Measurements from ENCODE around the gene TRUB1.
"Not testable (repeated sequence)": the region's sequence is repeated elsewhere in the genome, so short reads cannot be mapped to it uniquely, and the experiment has no call there.

The TRUB1 gene

DNA sequence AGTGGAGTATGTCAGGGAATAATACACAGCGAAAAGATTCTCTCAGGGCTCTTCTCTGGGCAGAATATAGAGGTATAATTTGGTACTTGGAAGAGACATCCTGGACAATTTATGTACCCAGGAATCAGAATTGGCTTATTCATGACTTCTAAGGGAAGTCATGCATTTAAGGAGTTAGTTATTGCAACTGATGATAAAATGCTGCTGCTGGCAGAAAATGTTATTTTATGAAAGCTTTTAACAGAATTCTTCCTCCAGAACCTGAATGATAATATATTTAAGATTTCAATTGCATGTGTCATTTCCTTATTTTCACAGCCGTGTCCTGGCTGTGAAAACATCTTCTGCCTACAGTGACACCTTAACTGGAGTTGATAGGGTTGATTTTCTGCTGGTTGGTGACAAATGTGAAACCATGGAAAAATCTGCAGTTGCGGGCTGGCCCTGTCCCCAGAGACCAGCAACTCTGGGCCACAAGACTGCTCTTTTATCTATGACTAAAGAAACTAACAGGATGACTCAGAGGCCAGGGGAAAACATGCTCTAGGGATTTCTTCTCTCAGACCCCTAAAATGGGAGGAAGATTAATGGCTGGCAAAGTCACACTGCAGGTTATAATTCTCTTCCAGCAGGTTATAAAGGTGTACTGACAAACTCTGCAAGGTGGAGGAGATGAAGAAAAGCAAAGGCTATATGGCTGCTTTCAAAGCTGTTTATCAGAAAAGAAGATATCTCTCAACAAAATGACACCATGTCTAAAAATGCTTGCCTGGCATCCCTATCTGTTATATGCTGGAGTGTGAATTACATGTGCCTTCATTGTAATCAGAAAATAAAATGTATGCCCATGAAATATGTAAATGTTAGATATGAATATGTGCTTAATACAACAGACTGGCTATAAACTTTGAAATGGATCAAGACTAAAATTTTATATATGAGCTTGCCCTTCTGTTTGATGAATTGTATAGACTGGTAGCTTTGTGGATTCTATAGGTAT lies 12.1 kb upstream of the TRUB1 start:
- DNase-seq: no peak

DNA sequence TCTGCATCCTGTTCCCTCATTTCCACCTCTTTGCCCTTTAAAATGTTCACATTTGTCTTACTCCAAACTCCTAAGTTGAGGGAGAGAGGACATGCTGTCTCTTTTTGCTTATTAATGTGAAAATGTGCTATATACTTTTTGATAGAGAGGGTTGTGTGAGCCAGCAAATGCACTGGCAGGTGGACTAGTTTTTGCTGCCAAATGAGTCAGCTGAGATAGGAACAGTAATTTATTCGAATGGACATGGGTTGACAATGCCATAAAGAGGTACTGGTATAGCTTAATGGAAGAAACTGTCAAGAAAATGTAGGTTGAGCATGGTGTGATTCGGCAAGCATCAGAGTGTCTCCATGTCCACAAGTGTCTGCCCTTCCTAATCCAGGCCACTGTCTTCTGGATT lies 9.2 kb upstream of the TRUB1 start:
- DNase-seq: no peak

DNA sequence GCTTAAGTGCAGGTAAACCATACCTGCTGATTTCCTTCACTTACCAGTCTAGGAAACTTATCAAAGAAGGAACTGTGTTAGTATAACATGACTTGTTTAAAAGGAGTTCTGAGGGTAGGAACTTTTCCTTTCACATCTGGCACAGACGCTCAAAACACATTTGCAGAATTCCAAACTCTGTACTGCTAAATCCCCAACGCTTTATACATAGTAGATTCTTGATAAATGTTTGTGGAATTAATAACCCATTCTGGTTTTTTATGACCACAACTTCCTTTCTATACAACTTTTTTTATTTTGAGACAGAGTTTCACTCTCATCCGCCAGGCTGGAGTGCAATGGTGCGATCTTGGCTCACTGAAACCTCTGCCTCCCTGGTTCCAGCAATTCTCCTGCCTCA lies 7.7 kb upstream of the TRUB1 start:
- no peak for DNase-seq

DNA sequence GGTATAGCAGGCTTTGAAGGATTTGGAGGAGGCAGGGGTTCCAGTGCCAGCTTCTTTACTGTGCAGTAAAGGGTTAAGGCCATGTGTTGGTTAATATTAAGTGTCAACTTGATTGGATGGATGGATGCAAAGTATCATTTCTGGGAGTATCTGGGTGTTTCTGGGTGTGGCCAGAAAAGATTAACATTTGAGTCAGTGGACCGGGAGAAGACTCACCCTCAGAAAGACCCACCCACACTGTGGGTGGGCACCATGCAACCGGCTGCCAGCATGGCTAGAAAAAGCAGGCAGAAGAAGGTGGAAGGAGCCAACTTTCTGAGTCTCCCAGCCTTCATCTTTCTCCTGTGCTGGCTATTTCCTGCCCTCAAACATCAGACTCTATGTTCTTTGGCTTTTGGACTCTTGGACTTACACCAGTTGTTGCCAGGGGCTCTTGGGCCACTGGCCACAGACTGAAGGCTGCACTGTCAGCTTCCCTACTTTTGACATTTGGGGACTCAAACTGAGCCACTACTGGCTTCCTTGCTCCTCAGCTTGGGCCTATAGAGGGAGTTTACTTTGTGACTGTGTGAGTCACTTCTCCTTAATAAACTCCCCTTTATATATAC lies 6.8 kb upstream of the TRUB1 start:
- DNase-seq: no peak

DNA sequence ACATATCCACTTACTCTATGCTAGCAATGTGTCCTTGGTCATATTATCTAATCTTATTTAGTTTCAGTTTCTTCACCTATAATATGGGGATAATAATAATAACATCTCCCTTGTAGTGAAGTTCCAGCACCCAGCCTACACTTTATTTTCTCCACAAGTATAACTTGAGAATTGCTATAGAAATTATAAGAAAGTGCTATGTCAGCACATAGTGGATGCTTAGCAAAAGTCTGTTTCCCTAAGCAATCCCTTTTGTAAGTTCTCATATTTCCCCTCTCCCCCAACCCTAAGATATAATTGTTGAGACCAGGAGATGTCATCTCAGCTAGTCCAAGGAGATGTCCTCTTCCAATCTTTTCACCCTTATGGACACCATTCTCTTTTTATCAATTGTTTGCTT lies 5.8 kb upstream of the TRUB1 start:
- DNase-seq: no peak

DNA sequence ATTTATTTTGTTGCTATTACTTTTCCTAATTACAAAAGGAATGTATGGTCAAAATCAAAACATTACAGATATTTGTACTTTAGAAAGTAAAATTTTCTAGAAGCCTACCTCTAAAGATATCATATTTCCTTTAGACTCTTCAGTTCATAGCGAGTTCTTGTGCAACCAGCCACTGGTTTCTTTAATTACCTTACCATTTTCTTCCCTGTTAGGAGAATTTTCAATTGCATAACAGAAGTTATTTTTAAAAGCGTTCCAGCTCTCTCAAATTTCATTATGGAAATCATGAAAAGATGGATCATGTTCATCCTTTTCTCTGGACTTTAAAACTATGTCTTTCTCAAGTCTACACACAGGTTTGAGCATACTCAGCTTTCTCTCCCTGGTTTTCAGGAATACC lies 5.0 kb upstream of the TRUB1 start:
- no peak for DNase-seq

DNA sequence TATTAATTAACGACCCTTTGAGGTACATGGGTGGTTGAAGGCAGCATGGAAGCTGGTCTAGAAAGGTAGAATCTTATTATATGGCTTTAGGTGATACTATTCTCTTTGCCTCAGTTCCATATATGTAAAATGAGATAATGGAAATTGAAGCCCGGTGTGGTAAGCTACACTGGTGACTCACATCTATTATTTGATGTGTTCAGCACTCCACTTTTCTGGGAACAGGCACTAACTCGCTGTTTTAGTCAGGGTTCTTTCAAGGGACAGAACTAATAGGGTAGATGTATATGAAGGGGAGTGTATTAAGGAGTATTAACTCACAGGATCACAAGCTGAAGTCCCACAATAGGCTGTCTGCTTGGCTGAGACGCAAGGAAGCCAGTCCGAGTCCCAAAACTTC lies 4.4 kb upstream of the TRUB1 start:
- DNase-seq: no peak

DNA sequence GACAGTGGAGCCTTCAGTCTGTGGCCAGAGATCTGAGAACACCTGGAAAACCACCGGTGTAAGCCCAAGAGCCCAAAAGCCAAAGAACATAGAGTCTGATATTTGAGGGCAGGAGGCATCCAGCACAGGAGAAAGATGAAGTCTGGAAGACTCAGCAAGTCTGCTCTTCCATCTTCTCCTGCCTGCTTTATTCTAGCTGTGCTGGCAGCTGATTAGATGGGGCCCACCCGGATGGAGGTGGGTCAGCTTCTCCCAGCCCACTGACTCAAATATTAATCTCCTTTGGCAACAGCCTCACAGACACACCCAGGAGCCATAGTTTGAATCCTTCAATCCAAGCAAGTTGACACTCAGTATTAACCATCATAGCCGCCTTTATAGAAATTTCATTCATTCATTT lies 4.0 kb upstream of the TRUB1 start:
- DNase-seq: not testable (repeated sequence)

DNA sequence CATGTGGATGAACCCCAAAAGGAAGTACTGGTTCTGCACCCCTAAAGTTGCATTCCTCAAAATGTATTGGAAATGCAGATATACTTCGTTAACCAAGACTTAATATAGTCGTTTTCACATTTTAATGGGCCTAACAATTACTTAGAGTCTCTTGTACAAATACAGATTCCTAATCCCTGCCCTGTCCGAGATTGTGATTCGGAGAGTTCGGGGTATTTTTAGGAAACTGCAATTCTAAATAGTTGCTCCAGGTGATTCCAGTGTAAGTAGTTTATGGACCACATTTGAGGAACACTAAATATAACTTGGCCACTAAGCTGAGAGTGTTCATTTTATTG lies 830 bp downstream of the TRUB1 start:
- DNase-seq: no peak

DNA sequence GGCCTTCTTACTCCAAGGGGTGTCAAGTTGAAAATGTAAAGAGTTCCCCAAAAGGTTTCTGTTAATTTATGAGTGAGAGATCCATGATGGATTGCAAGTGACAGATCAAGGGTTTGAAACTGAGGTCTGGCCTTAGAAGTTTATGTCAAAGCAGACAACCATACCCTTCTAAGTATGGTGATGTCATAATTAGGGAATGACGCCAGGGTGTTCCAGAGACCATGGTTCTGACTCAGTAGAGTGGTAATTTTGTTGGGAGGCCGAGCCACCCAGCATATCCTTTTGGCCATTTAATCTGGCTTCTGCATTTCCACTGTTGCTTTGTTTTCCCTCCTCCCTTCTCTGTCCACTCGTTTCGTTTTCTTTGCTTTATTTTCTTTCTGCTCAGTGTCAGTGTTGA lies 2.7 kb downstream of the TRUB1 start:
- DNase-seq: no peak

DNA sequence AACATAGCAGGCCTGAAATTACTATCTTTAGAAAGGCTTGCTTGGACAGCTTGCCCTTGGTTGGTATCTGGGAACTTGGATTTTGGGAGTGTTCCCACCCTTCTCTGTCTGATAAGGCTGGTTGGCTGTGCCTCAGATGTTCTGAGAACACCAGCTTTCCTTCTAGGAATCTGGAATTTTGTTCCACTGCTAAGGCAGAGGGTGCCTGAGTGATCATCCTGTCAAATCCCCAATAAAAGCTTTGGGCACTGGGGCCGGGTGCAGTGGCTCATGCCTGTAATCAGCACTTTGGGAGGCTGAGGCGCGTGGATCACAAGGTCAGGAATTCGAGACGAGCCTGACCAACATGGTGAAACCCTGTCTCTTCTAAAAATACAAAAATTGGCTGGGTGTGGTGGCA lies 5.0 kb downstream of the TRUB1 start:
- DNase-seq: no peak

DNA sequence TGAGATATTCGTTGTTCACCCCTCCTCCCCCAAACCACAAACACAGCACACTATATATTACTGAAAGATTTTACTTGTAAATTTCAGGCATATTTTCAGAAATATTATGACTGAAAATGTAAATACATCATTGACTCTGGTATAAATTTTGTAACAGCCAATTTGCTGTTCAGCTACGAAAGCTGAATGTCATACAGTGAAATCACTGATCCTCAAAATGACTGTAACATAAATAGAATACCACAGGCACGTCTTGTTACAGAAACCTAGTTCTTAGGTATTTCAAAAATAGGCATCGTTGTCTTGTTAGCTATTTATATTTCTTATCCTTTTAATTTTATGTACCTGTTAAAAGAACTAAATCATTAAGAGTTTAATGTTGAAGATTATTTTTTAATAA lies 15.1 kb downstream of the TRUB1 start:
- no peak for DNase-seq

DNA sequence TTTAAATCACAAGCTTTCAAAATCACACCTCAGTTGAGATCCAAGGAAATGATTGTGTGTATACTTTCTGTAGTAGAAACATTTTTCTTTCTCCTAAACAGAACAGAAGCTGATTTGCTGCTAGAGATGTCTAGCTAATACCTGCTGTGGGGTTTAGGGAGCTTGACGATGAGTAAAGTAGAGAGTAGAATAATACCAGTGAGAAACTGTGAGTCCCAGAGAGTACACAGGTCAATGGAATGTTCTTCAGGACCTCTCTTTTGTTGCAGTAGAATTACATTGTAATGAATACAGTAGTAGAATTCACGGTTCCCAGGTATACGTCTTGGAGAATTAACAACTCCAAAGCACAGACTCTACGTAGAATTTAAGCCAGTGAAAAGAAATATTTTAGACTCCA lies 18.0 kb downstream of the TRUB1 start:
- DNase-seq: no peak

DNA sequence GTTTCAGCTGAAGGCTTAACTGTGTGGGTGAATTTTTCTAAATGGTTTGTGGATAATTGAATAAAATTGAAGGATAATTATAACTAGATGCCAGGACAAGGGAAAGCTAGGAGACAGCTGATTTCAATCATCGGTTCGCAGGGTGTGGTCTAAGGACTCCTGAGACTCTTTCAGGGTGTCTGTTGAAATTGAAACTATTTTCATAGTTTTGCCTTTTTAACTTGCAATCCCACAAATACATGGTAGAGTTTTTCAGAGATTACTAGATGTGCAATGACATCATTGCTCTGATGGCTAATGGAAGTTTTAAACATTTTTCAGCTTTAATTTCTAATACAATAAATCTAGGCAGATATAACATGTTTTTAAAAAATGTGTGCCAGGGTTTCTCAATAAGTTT lies 18.5 kb downstream of the TRUB1 start:
- no peak for DNase-seq

DNA sequence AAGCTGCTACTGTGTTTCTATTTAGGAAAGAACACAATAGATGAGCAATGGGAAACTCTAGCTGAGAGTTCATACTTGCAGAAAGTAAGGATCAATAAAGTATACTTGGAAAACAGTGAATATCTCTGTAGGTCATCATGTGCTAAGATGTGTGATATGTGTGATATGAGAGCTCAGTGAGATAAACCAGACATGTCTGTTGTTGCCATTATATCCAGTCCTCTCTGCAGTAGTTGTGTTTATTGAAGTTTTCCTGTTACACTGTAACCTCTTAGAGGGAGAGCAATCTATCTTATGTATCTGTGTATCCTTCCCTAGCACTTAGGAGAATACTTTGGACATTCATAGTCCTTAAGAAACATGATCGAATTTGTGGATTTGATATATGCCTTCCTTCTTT lies 19.1 kb downstream of the TRUB1 start:
- DNase-seq: no peak

DNA sequence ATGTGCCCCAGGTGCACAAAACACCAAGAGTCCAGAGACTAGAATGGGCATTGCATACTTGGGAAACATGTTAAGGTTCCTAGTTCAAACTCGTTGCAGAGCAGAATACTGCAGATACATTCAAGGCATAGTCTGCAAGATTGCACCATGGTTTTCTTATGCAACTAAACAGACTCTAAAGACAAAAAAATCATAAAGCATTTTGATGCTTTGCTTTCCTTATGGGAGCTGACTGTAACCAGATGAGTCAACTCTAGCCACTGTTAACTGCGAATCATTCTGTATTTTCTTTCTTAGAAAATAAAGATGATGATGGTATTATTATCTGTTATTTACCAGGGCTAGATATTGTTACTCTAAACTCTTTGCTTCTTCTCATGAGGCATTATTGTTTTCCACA lies 19.7 kb downstream of the TRUB1 start:
- no peak for DNase-seq

DNA sequence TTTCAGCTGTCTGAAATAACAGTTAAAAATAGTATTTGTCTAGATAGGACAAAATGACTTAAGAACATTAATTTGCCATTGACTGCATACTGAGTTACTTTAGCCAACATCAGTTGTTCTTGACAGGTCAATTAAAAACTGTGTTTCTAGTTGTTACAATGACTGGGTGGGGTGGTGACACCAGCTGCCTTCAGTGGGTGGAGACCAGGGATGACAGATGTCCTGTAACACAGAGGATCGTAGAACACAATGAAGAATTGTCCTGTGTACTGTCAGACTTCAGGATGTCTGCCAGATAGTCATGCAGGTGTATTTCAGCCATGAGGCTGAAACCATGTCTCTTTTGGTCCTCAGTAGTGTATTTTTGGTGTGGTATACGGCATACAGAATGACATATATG lies 24.4 kb downstream of the TRUB1 start:
- DNase-seq: no peak

DNA sequence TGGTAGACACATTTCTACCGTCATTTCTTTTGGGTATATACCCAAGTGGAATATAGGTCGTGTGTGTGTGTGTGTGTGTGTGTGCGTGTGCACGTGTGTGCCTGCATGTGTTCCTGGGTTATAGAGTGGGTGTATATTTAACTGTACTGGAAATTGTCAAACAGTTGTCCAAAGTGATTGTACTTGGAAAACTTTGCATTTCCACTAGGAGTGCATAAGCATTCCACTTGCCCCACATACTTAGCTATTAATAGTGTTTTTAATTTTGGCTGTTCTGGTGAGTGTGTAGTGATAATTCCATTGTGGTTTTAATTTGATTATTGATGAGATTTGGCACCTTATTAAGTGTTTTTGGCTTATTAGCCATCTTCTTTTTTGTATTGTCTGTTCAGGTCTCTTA lies 25.9 kb downstream of the TRUB1 start:
- DNase-seq: no peak

DNA sequence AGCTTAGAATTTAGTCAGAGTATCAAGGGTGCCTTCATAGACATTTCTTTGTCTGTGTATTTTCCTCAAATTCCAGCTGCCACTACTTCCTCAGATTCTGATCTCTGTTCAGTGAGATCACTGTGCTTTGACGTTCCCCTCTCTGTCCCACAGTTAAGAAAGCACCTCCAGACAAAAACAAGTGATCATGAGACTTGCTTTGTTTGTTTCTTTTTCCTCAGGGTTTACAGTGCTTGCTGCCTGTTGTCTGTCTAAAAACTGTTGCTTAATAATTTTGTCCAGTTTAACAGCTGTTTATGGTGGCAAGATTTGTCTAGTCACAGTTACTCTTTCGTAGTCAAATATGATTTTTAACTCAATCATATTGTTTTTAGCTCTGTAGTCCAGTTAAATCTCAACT lies 29.1 kb downstream of the TRUB1 start:
- DNase-seq: no peak

DNA sequence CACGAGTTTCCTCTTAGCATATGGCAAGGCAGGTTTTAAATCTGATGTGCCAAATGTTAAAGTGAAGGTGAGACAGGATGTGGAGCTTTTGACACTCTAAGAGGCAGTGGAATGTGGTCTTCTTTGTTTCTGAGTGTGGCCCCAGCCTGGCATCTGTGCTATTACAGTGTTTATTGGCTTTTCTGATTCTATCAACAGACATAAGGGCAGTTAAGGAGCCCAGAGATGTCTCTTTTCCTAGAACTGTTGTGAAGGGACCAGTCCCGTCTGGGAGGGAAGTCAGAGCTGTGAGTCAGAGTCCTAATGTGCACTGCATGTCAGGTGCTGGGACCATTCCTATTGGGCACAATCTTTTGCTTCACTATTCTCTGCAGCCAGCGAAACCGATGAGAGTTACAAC lies 32.5 kb downstream of the TRUB1 start:
- DNase-seq: no peak

DNA sequence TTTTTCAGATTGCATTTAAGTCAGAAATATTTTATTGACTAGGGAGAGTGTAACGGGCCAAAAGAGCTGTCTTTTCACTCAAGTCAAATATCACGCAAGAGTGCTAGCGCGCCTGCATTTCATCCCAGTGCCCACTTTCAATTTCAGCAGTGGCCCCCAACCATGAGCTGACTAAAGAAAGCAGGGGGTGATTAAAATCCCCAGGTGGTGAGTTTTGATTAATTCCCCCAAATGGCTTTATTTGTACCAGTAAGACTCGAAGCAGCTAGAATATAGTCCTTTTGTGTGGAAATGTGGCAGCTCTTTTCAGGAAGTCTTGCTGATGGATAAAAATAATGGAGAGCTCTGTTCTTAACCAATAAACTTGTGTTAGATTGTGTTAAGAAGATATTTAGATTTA lies 35.3 kb downstream of the TRUB1 start:
- DNase-seq: no peak

DNA sequence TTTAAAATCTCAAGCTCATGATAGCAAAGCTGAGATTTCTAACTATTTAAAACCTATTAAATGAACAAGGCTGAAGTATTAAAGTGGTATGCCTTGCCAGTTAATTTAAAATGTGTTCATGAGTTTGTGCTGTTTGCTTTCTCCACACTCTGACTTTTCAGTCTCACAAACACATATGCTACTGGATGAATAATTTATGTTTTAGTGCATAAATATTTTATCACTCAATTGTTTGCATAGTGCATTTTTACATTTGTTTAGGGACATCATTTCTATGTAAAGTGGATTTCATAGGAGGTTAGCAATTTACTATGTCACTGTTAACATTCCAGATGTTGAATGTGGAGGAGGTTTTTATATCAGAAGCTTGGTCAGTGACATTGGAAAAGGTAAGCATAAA lies 36.0 kb downstream of the TRUB1 start:
- no peak for DNase-seq

DNA sequence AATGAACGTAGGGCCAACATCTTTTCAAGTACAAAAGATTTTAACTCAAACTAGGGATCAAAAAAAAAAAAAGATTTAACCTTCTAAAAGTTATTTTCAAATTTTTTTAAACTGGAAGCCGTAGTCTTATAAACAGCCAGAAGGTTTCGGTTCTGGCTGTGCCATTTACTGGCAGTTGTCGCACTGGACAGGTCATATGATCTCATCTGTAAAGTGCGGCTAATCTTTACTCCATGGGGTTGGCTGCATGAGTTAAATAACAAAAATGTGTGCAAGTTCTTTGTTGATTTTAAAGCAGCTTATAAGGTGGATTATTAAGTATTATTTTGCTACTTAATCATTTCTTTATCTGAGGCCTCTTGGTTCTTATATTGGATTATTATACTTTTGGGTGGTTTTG lies 36.6 kb downstream of the TRUB1 start:
- no peak for DNase-seq

DNA sequence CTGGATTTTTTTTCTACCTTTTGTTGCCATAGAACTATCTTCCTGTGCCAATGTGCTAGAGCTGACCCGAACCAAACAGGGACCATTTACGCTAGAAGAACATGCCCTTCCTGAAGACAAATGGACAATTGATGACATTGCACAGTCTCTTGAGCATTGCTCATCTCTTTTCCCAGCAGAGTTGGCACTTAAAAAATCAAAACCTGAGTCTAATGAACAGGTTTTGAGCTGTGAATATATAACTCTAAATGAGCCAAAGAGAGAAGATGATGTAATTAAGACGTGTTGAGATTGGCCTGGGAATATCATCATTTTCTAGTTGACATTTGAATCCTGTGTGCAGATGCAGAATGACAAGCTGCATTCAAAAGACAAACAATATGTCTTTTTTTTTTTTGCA lies 37.1 kb downstream of the TRUB1 start:
- DNase-seq: no peak

DNA sequence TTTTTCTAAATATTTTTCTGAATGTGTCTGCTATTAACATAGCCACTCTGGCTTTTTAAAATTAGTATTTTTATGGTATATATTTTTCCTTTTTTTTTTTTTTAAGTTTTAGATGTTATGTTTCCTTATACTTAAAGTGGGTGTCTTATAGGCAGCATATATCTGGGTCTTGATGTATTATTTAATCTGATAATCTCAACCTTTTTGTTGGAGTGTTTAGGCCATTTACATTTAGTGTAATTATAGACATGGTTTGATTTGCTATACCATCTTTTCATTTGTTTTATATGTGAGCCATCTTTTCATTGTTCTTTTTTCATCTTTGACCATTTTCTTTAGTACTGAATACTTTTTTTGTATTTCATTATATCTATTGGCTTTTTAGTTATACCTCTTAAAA lies 45.0 kb downstream of the TRUB1 start:
- DNase-seq: no peak
